Immature natural killer cell (primary cell): ENCODE measurements around the gene PSMB2. TPM values are rescaled to one million over a fixed set of nuclear protein-coding genes. Genes with fewer than 3 reads are reported as not detected.
"Not testable (repeated sequence)": the region's sequence is repeated elsewhere in the genome, so short reads cannot be mapped to it uniquely, and the experiment has no call there.

Source experiments
- DNase-seq, 3 donors: peaks; one replicate each; pipeline ENCODE4 v3.0.0; 2022; ENCODE audit warnings: mixed read lengths in 1 of 3
- H3K27ac Mint-ChIP-seq, 6 donors: one replicate each; pipeline ENCODE4 v1.8.0; 2020; ENCODE audit warnings: mixed read lengths in 6 of 6, mild to moderate bottlenecking in 5 of 6, inconsistent platforms in 4 of 6, moderate library complexity in 3 of 6
- H3K27me3 Mint-ChIP-seq, 3 donors: one replicate each; pipeline ENCODE4 v1.8.0; 2020 to 2021; ENCODE audit warnings: low read depth in 3 of 3, mild to moderate bottlenecking in 3 of 3, mixed read lengths in 3 of 3, moderate library complexity in 3 of 3, inconsistent platforms in 1 of 3
- H3K36me3 Mint-ChIP-seq, 3 donors: one replicate each; pipeline ENCODE4 v1.8.0; 2020; ENCODE audit warnings: mixed read lengths in 3 of 3, inconsistent platforms in 2 of 3, mild to moderate bottlenecking in 2 of 3
- H3K4me1 Mint-ChIP-seq, 2 donors: one replicate each; pipeline ENCODE4 v1.8.0; 2020; ENCODE audit warnings: inconsistent platforms in 2 of 2, mild to moderate bottlenecking in 2 of 2, mixed read lengths in 2 of 2, moderate library complexity in 1 of 2
- H3K4me3 Mint-ChIP-seq, 5 donors: one replicate each; pipeline ENCODE4 v1.8.0; 2020; ENCODE audit warnings: mild to moderate bottlenecking in 5 of 5, mixed read lengths in 5 of 5, inconsistent platforms in 3 of 5, moderate library complexity in 3 of 5
- H3K9me3 Mint-ChIP-seq, 6 donors: one replicate each; pipeline ENCODE4 v1.8.0; 2020; ENCODE audit warnings: mild to moderate bottlenecking in 6 of 6, mixed read lengths in 6 of 6, inconsistent platforms in 4 of 6, moderate library complexity in 3 of 6
- polyA plus RNA-seq, 3 donors: library from polyadenylated mRNA; unstranded; fragments of 300-500 nt; fragmentation: Illumina TruSeq; gene quantifications; one replicate each; pipeline ENCODE4 v1.2.3, GENCODE V29; 2021

PSMB2 gene
- polyA plus RNA-seq, 3 donors from 2014 or later: 83.2 to 108 (median 89.7) TPM

DNA sequence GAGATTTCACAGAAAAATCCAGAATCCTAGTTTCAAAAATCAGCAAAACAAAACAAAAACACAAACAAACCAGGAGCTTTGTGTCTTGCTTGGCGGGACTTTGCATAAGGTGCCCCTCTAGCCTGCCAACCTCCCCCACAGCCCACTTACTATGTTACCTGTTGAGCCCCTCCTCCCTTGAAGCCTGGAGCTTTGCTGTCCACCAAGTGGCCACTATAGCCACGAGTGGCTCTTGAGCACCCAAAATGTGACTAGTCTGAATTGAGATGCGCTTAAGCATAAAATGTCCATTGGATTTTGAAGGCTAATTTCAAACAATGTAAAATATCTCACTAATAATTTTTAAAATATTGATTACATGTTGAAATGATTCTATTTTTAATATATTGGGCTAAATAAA is 56.0 kb downstream of the PSMB2 start:
- Mint-ChIP-seq H3K36me3 (peaks cover 0 to 13% (median 4%) of the 10 kb centered on the region in 3 donors), H3K27me3 (no peaks in the 10 kb centered on the region), H3K27ac (no peak overlapping the region), H3K4me3 (no peak overlapping the region), H3K9me3 (no peaks in the 10 kb centered on the region), H3K4me1 (peaks cover 0 to 5% of the 10 kb centered on the region in 2 donors)
- no peak for DNase-seq

DNA sequence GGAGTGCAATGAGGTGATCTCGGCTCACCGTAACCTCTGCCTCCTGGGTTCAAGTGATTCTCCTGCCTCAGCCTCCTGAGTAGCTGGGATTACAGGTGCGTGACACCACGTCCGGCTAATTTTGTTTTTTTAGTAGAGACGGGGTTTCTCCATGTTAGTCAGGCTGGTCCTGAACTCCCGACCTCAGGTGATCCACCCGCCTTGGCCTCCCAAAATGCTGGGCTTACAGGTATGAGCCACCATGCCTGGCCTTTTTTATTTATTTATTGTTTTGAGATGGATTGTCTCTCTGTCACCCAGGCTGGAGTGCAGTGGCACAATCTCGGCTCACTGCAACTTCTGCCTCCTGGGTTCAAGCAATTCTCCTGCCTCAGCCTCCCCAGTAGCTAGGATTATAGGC is 59.7 kb downstream of the PSMB2 start:
- not testable (repeated sequence) for H3K36me3 Mint-ChIP-seq, H3K27ac Mint-ChIP-seq, DNase-seq, H3K4me3 Mint-ChIP-seq, H3K9me3 Mint-ChIP-seq, H3K27me3 Mint-ChIP-seq
- H3K4me1 Mint-ChIP-seq: peaks cover 13 to 15% of the 10 kb centered on the region in 2 donors

DNA sequence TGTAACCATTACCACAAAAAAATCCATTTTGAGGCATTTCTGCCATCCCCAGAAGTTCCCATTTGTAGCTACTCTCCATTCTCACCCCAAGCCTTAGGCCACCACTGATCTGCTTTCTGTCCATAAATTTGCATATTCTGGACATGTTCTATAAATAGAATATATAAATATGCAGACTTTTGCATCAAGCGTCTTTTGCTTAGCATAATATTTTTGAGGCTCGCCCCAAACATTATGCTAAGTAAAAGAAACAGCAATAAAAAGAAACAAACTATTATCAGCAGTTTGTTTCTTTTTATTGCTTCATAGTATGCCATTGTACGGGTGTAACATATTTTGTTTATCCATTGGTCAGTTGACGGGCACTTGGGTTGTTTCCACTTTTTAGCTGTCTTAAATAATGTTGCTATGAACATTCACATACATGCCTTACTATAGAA is 60.4 kb downstream of the PSMB2 start:
- peaks cover 0 to 6% (median 4%) of the 10 kb centered on the region in 3 donors for H3K36me3 Mint-ChIP-seq
- H3K27ac Mint-ChIP-seq: peak overlapping the region in 1 of 6 donors; percentile 23
- peaks cover 19 to 21% of the 10 kb centered on the region in 2 donors for H3K4me1 Mint-ChIP-seq
- H3K9me3 Mint-ChIP-seq: no peaks in the 10 kb centered on the region
- no peak overlapping the region for H3K4me3 Mint-ChIP-seq
- no peak for DNase-seq
- peaks cover 5 to 10% (median 7%) of the 10 kb centered on the region in 3 donors for H3K27me3 Mint-ChIP-seq

DNA sequence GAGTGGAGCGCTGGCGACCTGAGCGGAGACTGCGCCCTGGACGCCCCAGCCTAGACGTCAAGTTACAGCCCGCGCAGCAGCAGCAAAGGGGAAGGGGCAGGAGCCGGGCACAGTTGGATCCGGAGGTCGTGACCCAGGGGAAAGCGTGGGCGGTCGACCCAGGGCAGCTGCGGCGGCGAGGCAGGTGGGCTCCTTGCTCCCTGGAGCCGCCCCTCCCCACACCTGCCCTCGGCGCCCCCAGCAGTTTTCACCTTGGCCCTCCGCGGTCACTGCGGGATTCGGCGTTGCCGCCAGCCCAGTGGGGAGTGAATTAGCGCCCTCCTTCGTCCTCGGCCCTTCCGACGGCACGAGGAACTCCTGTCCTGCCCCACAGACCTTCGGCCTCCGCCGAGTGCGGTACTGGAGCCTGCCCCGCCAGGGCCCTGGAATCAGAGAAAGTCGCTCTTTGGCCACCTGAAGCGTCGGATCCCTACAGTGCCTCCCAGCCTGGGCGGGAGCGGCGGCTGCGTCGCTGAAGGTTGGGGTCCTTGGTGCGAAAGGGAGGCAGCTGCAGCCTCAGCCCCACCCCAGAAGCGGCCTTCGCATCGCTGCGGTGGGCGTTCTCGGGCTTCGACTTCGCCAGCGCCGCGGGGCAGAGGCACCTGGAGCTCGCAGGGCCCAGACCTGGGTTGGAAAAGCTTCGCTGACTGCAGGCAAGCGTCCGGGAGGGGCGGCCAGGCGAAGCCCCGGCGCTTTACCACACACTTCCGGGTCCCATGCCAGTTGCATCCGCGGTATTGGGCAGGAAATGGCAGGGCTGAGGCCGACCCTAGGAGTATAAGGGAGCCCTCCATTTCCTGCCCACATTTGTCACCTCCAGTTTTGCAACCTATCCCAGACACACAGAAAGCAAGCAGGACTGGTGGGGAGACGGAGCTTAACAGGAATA is 64.0 kb downstream of the PSMB2 start:
- H3K4me3 Mint-ChIP-seq: peak overlapping the region; percentile 91 to 97 (median 92)
- DNase-seq: peak; percentile 86 to 88 (median 87)
- no peaks in the 10 kb centered on the region for H3K9me3 Mint-ChIP-seq
- H3K27ac Mint-ChIP-seq: peak overlapping the region; percentile 89 to 97 (median 94)
- peaks cover 37 to 38% of the 10 kb centered on the region in 2 donors for H3K4me1 Mint-ChIP-seq
- H3K36me3 Mint-ChIP-seq: peaks cover 0 to 4% (median 0%) of the 10 kb centered on the region in 3 donors
- peaks cover 5 to 12% (median 7%) of the 10 kb centered on the region in 3 donors for H3K27me3 Mint-ChIP-seq

DNA sequence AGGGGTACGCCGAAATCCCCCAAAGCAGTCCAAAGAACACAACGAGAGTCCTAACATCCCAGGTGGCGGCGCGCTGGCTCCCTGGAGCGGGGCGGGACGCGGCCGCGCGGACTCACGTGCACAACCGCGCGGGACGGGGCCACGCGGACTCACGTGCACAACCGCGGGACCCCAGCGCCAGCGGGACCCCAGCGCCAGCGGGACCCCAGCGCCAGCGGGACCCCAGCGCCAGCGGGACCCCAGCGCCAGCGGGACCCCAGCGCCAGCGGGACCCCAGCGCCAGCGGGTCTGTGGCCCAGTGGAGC is 64.6 kb downstream of the PSMB2 start:
- not testable (repeated sequence) for DNase-seq, H3K9me3 Mint-ChIP-seq, H3K36me3 Mint-ChIP-seq
- Mint-ChIP-seq H3K4me3 (peak overlapping the region; percentile 91 to 97 (median 94)), H3K27ac (peak overlapping the region; percentile 75 to 92 (median 88)), H3K27me3 (peaks cover 5 to 12% (median 7%) of the 10 kb centered on the region in 3 donors), H3K4me1 (peaks cover 38 to 44% of the 10 kb centered on the region in 2 donors)

DNA sequence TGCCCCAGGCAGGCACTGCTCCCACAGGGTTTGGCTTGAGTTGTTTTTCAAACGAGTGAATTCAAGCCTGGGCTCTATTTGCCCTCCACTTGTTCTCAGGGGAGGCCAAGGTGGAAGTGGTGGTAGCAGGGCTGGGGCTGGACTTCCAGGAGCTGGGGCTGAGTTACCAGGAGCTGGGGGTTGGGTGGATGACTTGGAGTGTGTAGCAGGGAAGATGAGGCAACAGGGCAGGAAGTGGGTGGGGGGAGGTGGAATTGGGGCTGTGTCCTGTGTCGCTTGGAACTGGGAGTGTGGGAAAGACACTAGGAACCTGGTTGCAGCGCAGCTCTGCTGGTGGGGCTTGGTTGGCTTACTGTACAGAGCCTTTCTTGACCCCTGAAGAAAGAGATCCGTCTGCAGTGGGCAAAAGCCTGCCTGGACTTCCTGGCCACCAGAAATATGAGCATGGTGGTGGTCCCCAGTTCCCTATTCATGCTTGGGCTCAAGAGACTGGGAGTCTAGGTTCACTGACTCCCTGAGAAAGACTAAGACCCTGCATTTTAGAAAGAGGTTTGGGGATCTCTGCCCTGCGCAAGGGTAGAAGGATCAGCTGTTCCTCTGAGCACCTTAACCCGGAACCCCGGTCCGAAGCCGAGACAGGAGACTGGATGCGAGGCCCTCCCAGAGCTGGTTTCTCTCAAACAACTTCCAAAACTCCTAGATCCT is 65.1 kb downstream of the PSMB2 start:
- Mint-ChIP-seq H3K4me3 (peak overlapping the region; percentile 90 to 95 (median 94)), H3K4me1 (peaks cover 38 to 47% of the 10 kb centered on the region in 2 donors), H3K9me3 (no peaks in the 10 kb centered on the region), H3K27me3 (peaks cover 5 to 12% (median 7%) of the 10 kb centered on the region in 3 donors), H3K27ac (peak overlapping the region; percentile 75 to 92 (median 88)), H3K36me3 (peaks cover 0 to 8% (median under 1%) of the 10 kb centered on the region in 3 donors)
- DNase-seq: no peak

DNA sequence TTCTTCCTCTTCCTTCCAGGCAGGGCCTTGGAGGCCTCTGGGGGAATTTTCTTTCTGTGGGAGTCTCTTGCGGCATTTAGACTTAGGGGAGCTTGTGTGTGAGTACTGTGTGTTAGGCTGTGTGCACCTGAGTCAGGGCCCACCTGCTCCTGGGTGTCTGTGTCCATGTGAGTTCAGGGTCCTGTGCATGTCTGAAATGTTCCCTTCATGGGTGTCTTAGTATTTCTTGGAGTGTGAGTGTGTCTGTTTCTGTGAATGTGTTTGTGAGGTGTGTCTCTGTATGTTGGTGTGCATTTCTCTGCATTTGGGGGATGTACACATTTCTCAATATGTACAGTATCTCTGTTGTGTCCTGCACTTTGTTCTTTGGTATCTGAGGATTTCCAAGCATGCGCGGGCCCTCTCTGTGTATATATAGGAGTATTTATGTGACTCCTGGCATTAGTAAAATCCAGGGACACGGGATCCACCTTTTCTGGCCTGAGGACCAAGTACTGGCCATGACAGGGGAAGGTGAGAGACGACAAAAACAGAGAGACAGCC is 65.8 kb downstream of the PSMB2 start:
- Mint-ChIP-seq H3K4me3 (peak overlapping the region; percentile 90 to 95 (median 94)), H3K27me3 (peaks cover 5 to 12% (median 7%) of the 10 kb centered on the region in 3 donors), H3K27ac (peak overlapping the region; percentile 40 to 92 (median 75)), H3K9me3 (no peaks in the 10 kb centered on the region), H3K36me3 (peaks cover 0 to 10% (median 3%) of the 10 kb centered on the region in 3 donors), H3K4me1 (peaks cover 38 to 47% of the 10 kb centered on the region in 2 donors)
- DNase-seq: no peak

DNA sequence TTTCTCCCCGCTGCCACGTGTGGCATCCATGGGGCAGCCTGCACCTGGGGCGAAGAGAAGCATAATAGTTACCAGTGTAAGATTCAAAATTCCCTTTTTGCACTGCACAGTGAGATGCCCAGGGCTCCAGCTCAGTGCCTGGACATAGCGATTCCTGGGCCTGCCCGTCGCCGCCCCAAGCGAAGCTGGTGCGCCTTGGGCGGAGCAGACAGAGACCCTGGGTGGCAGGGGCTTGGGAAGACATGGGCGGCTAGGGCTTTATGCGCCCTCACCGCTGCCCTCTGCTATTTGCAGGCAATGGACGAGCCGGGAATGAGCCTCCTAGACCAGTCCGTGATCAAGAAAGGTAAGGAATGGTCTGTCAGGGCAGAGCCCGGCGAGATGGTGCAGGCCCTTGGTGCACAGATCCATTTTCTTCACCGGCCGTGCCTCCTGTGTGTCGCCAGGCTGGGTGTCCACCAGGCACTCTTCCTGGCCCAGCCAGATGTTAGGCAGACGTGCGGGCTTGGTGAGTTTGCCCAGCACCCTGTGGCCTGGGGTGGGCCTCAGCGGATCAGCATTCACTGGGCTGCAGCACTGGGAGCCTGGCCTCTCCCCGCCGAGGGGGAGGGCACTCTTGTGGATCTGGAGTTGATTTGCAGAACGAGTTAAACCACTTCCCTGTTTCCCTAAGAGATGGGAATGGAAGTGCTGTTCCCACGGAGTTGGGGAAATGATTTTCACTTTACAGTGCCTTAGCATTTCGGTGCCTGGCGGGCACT is 66.5 kb downstream of the PSMB2 start:
- H3K4me1 Mint-ChIP-seq: peaks cover 38 to 47% of the 10 kb centered on the region in 2 donors
- peaks cover 0 to 13% (median 3%) of the 10 kb centered on the region in 3 donors for H3K36me3 Mint-ChIP-seq
- peak overlapping the region; percentile 90 to 95 (median 94) for H3K4me3 Mint-ChIP-seq
- no peak for DNase-seq
- peak overlapping the region in 4 of 6 donors; percentile 51 to 92 (median 75) for H3K27ac Mint-ChIP-seq
- H3K9me3 Mint-ChIP-seq: no peaks in the 10 kb centered on the region
- peaks cover 5 to 12% (median 7%) of the 10 kb centered on the region in 3 donors for H3K27me3 Mint-ChIP-seq

DNA sequence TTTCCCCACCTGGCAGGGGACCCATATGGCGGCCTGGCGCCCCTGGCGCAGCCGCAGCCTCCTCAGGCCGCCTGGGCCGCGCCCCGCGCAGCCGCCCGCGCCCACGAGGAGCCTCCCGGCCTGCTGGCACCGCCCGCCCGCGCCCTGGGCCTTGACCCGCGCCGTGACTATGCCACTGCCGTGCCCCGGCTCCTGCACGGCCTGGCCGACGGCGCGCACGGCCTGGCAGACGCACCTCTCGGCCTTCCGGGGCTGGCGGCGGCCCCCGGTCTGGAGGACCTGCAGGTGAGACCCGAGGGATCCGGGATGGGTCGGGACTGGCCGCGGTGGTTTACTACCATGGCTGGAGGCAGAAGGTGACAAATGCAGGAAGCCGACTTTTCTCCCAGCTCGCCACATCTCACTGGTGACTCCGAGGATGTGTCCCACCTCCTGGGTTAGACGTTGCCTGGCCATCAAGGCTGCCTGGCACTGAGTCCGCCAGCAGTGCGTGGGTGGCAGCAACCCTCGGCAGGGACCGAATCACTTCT is 67.1 kb downstream of the PSMB2 start:
- Mint-ChIP-seq H3K9me3 (no peaks in the 10 kb centered on the region), H3K27ac (no peak overlapping the region), H3K4me1 (peaks cover 38 to 48% of the 10 kb centered on the region in 2 donors), H3K36me3 (peaks cover 0 to 13% (median 3%) of the 10 kb centered on the region in 3 donors), H3K4me3 (peak overlapping the region in 4 of 5 donors; percentile 18 to 53 (median 32)), H3K27me3 (peaks cover 5 to 12% (median 7%) of the 10 kb centered on the region in 3 donors)
- no peak for DNase-seq

DNA sequence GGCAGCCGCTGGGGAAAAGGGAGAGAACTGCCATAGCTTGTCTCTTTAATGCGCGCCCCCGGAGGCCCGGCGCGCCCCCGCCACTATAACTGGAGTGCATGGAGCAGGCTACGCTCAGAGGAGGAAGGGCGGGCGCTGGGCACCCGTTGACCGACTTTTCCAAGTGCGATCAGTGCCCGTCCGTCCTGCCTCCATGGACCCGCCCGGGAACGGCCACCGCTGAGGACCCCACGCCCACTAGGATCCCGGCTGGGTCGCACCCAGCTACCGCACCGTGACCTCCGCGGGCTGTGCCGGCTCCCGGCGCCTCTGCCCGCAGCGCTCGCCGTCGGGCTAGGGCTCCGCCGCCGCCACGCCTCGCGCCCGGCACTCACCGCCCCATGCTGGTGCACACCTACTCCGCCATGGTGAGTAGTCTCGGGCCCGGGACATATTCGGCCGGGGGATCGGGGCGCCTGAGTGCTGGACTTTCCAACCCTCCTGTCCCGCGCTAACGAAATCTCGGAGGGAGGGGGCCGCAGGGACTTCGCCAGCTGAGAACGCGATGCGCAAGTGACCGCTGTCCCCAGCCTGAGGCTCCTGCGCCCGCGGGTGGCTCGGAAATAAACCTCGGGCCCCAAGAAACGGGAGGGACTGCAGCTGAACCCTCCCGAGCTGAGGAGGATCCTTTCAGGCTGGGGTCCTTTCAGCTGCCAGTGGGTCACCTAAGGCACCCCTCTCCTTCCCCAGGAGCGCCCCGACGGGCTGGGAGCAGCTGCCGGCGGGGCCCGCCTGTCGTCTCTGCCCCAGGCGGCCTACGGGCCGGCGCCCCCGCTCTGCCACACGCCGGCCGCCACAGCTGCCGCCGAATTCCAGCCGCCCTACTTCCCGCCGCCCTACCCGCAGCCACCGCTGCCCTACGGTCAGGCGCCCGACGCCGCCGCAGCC is 67.9 kb downstream of the PSMB2 start, which contains the start of gene TFAP2E:
TFAP2E (plus strand) TSS at position 117 of the 927 bp plus-strand sequence; CDS start at position 381, 264 bp downstream.
- Mint-ChIP-seq H3K27me3 (peaks cover 5 to 12% (median 7%) of the 10 kb centered on the region in 3 donors), H3K9me3 (no peaks in the 10 kb centered on the region), H3K4me1 (peaks cover 41 to 51% of the 10 kb centered on the region in 2 donors), H3K36me3 (peaks cover 0 to 17% (median 7%) of the 10 kb centered on the region in 3 donors), H3K4me3 (peak within 1 kb of the TSS; percentile 47 to 74 (median 68)), H3K27ac (peak within 1 kb of the TSS in 1 of 6 donors; percentile 70)
- peak; percentile 17 to 45 (median 30) for DNase-seq

DNA sequence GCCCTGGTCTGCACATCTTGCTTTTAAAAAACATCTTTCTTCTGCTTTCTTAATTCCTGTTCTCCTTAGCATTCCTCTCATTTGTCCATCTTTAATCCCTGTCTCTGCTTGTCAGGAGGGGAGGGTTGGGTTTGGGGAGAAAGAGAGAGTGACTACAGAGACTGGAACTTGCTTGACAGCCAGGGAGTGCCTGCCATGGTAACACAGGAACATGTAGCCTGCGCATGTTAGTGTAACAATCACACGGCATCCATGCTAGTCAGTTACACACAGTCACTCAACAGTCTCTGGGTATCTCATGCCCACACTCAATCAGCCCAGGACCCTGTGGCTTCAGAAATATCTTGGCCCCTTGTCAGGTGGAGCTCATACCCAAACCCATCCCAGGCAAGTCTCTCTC is 69.0 kb downstream of the PSMB2 start:
- H3K9me3 Mint-ChIP-seq: no peaks in the 10 kb centered on the region
- H3K4me1 Mint-ChIP-seq: peaks cover 34 to 45% of the 10 kb centered on the region in 2 donors
- H3K36me3 Mint-ChIP-seq: peaks cover 0 to 17% (median 13%) of the 10 kb centered on the region in 3 donors
- peak overlapping the region in 4 of 5 donors; percentile 36 to 74 (median 70) for H3K4me3 Mint-ChIP-seq
- DNase-seq: no peak
- H3K27me3 Mint-ChIP-seq: peaks cover 0 to 6% (median 0%) of the 10 kb centered on the region in 3 donors
- peak overlapping the region in 1 of 6 donors; percentile 41 for H3K27ac Mint-ChIP-seq

DNA sequence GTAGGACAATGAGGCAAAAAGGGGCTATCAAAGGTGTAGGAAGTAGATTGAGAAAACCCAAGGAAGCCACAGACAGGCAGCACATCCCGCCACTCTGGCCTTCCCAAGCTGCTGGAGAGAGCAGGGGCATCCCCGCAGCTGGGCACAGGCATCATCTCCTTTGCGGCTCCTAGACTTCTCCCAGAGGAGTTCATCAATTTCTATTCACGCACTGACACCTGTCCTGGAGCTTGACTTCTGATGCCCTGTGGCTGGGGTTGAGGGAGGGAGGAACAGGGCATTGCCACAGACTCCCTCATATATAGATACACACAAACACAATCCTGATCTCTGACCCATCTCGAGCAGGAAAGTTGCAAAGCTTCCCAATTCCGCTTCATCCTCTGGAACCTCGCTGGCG is 70.1 kb downstream of the PSMB2 start:
- Mint-ChIP-seq H3K27me3 (peaks cover 0 to 3% (median 0%) of the 10 kb centered on the region in 3 donors), H3K4me1 (peaks cover 30 to 40% of the 10 kb centered on the region in 2 donors), H3K9me3 (no peaks in the 10 kb centered on the region), H3K27ac (peak overlapping the region in 2 of 6 donors; percentile 20 to 65), H3K4me3 (peak overlapping the region in 1 of 5 donors; percentile 15), H3K36me3 (peaks cover 0 to 17% (median 13%) of the 10 kb centered on the region in 3 donors)
- DNase-seq: no peak
